ENCODE measurements around the gene GABRB2. TPM values are rescaled to one million over a fixed set of nuclear protein-coding genes. Genes with fewer than 3 reads are reported as not detected.

GABRB2 gene
- total and polyA plus RNA-seq, 2 of the 13 experiments (the other 11 are each of a cell fraction or from before 2014, with no cell fraction given), result 0.01 TPM; not detected in 1

- H3K9ac ChIP-seq (ENCODE audit: insufficient read depth, low read depth, low read length), result no peak overlapping the region
- H3K27me3 ChIP-seq (ENCODE audit: control insufficient read depth in 1 of 2, insufficient read depth in 2 of 2, low read length in 2 of 2), result no peaks in the 10 kb centered on the region
- H3K27ac ChIP-seq (ENCODE audit: extremely low read length, insufficient read depth, low read length), result no peak overlapping the region
- H2AFZ ChIP-seq (ENCODE audit: low read length), result no peak overlapping the region
- in situ Hi-C loops (cut with HindIII; ENCODE audit: extremely low pct_ligation_motif_present, low pct_unique_long_range_greater_than_20kb), result no loop called here
- BruUV-seq (replicated peaks), result no TSS peak
- no peaks in the 10 kb centered on the region for H3K9me3 ChIP-seq (ENCODE audit: low read length)
- no peaks in the 10 kb centered on the region for H3K36me3 ChIP-seq (replicated peaks in 1 of 2; ENCODE audit: control insufficient read depth in 1 of 2, insufficient read depth in 2 of 2, low read length in 2 of 2)
- WGBS (ENCODE audit: low lambda C conversion rate), result 5% methylated on average over 2 of the region's 2 CpGs
- H3K4me3 ChIP-seq (replicated peaks in 1 of 3; ENCODE audit: insufficient read depth in 1 of 3, low read depth in 2 of 3, low read length in 3 of 3), result no peak overlapping the region
- intact Hi-C loops (cut with micrococcal nuclease; ENCODE audit: unreplicated experiment), result no loop called here
- no peaks in the 10 kb centered on the region for H3K79me2 ChIP-seq (ENCODE audit: insufficient read depth, low read length)
- no peaks in the 10 kb centered on the region for H3K4me1 ChIP-seq (ENCODE audit: insufficient read depth, low read length)
- FAIRE-seq, result no peak
- H3K4me2 ChIP-seq (ENCODE audit: low read depth, low read length), result no peak overlapping the region
- no peaks in the 10 kb centered on the region for H4K20me1 ChIP-seq (ENCODE audit: insufficient read depth, low read length)
- no peak for ATAC-seq
- TF ChIP-seq ZNF121 (CRISPR knock-in tag; IDR thresholded peaks at IDR 0.05) (no peak), TSC22D2 (CRISPR knock-in tag; IDR thresholded peaks at IDR 0.05; ENCODE audit: borderline replicate concordance) (no peak), HNRNPK (IDR thresholded peaks at IDR 0.05; ENCODE audit: low read depth, low read length, poor library complexity, severe bottlenecking) (no peak), PTBP1 (IDR thresholded peaks at IDR 0.05; ENCODE audit: low read depth, low read length, poor library complexity, severe bottlenecking) (no peak), NCOA5 (CRISPR knock-in tag; IDR thresholded peaks at IDR 0.05) (no peak), FOXA3 (CRISPR knock-in tag; IDR thresholded peaks at IDR 0.05) (no peak), PBX3 (CRISPR knock-in tag; IDR thresholded peaks at IDR 0.05; ENCODE audit: borderline replicate concordance) (no peak), FOXO4 (CRISPR knock-in tag; conservative IDR thresholded peaks at IDR 0.05) (no peak), ZNF580 (CRISPR knock-in tag; IDR thresholded peaks at IDR 0.05; ENCODE audit: borderline replicate concordance, low read depth) (no peak), SMAD1 (CRISPR knock-in tag; IDR thresholded peaks at IDR 0.05; ENCODE audit: borderline replicate concordance, low read depth) (no peak)
- no peak for DNase-seq (ENCODE audit: low spot score)
- CTCF ChIA-PET (ENCODE audit: low intra/inter-chr PET ratio, low total read pairs), result no interaction called here
- POLR2A ChIA-PET, result no interaction called here
Observed at GRCh38 chr5:161372682-161373344, 173.7 kb downstream of the GABRB2 start.
